SK-N-SH treated with all-trans-retinoic acid at 6 μM for 48 hours (cell line): ENCODE data around the gene SPTBN4.

Experiments
- ATAC-seq: fragments of 200-7000 bp; cut with Tn5 transposase; 3 replicates; pipeline ENCODE4 v1.9.1; 2020; ENCODE audit warnings: mild to moderate bottlenecking, moderate library complexity
- BACH2 ChIP-seq: fragments of 250-450 bp; sonication (Bioruptor Pico); IDR thresholded peaks from 2 replicates; pipeline ENCODE4 v1.9.0; 2021; ENCODE audit warnings: mild to moderate bottlenecking, borderline replicate concordance
- CSRNP3 ChIP-seq: fragments of 250-450 bp; sonication (Bioruptor Pico); IDR thresholded peaks from 2 replicates; pipeline ENCODE4 v1.5.1; 2021; ENCODE audit warnings: mild to moderate bottlenecking, moderate library complexity
- ESRRG ChIP-seq: fragments of 250-450 bp; sonication (Bioruptor Pico); IDR thresholded peaks from 2 replicates; pipeline ENCODE4 v1.6.1; 2021; ENCODE audit warnings: mild to moderate bottlenecking
- ISL1 ChIP-seq: fragments of 250-450 bp; sonication (Bioruptor Pico); IDR thresholded peaks from 2 replicates; pipeline ENCODE4 v2.1.2; 2022; ENCODE audit warnings: mild to moderate bottlenecking, moderate library complexity
- OSR1 ChIP-seq: fragments of 250-450 bp; sonication (Bioruptor Pico); IDR thresholded peaks from 2 replicates; pipeline ENCODE4 v1.8.0; 2022; ENCODE audit warnings: moderate library complexity, mild to moderate bottlenecking, inconsistent platforms
- PPARA ChIP-seq: fragments of 250-450 bp; sonication (Bioruptor Pico); IDR thresholded peaks from 2 replicates; pipeline ENCODE4 v1.5.0; 2020; ENCODE audit warnings: mild to moderate bottlenecking, borderline replicate concordance
- RARB ChIP-seq: fragments of 250-450 bp; sonication (Bioruptor Pico); IDR thresholded peaks from 2 replicates; pipeline ENCODE4 v1.8.0; 2021; ENCODE audit warnings: mild to moderate bottlenecking, moderate library complexity
- TOX ChIP-seq: fragments of 250-450 bp; sonication (Bioruptor Pico); IDR thresholded peaks from 2 replicates; pipeline ENCODE4 v1.8.0; 2021; ENCODE audit warnings: mild to moderate bottlenecking, moderate library complexity, borderline replicate concordance
- ZC3H10 ChIP-seq: fragments of 250-450 bp; sonication (Bioruptor Pico); IDR thresholded peaks from 2 replicates; pipeline ENCODE4 v1.5.1; 2021; ENCODE audit warnings: mild to moderate bottlenecking, moderate library complexity
- ZNF565 ChIP-seq: fragments of 450-650 bp; formaldehyde crosslinking; conservative IDR thresholded peaks from 2 replicates; pipeline ENCODE4 v1.5.0; 2020; ENCODE audit warnings: low read depth, mild to moderate bottlenecking, moderate library complexity
- ZNF70 ChIP-seq: fragments of 450-650 bp; formaldehyde crosslinking; IDR thresholded peaks from 2 replicates; pipeline ENCODE4 v1.5.0; 2020; ENCODE audit warnings: mild to moderate bottlenecking, moderate library complexity
- ZNF8 ChIP-seq: fragments of 450-650 bp; formaldehyde crosslinking; IDR thresholded peaks from 2 replicates; pipeline ENCODE4 v1.5.0; 2020; ENCODE audit warnings: mild to moderate bottlenecking, moderate library complexity
- TF ChIP-seq, protein P1 (sequence below): fragments of 250-450 bp; sonication (Bioruptor Pico); IDR thresholded peaks from 2 replicates; pipeline ENCODE4 v1.8.0; 2021; ENCODE audit warnings: low read depth, mild to moderate bottlenecking, moderate library complexity, borderline replicate concordance
- TF ChIP-seq, protein P2 (sequence below): fragments of 250-450 bp; sonication (Bioruptor Pico); IDR thresholded peaks from 2 replicates; pipeline ENCODE4 v1.5.0; 2020; ENCODE audit warnings: mild to moderate bottlenecking, moderate library complexity
- TF ChIP-seq, protein P3 (sequence below): fragments of 250-450 bp; sonication (Bioruptor Pico); IDR thresholded peaks from 2 replicates; pipeline ENCODE4 v1.8.0; 2020; ENCODE audit warnings: mild to moderate bottlenecking, moderate library complexity, borderline replicate concordance
- TF ChIP-seq, protein P4 (sequence below): fragments of 250-450 bp; sonication (Bioruptor Pico); IDR thresholded peaks from 2 replicates; pipeline ENCODE4 v1.5.1; 2020; ENCODE audit warnings: low read depth, mild to moderate bottlenecking, moderate library complexity

Gene SPTBN4

DNA sequence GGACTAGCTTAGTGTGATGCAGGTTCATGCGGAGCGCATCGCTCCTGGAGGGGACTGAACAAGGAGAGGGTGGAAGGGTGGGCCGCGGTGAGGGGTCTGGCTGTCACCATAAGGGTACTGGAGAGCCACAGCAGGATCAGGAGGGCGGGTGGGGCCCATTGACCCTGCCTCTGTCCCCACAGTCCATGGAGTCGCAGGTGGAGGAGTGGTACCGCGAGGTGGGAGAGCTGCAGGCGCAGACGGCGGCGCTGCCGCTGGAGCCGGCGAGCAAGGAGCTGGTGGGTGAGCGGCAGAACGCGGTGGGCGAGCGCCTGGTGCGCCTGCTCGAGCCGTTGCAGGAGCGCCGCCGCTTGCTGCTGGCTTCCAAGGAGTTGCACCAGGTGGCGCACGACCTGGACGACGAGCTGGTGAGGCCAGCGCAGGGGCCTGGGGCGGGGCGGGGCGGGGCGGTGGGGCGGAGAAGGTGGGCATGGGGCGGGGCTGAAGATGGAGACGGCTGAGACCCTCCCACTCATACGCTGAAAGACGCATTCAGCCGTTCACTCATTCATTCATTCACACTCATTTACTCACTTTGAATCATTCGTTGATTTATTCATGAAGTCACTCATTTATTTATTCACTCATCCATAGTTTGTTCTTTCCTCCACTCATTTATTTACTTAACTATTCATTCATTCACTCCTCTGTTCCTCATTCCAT lies 82.4 kb downstream of the SPTBN4 start:
- peak; percentile 99 for ATAC-seq
- TF ChIP-seq, protein P1, sequence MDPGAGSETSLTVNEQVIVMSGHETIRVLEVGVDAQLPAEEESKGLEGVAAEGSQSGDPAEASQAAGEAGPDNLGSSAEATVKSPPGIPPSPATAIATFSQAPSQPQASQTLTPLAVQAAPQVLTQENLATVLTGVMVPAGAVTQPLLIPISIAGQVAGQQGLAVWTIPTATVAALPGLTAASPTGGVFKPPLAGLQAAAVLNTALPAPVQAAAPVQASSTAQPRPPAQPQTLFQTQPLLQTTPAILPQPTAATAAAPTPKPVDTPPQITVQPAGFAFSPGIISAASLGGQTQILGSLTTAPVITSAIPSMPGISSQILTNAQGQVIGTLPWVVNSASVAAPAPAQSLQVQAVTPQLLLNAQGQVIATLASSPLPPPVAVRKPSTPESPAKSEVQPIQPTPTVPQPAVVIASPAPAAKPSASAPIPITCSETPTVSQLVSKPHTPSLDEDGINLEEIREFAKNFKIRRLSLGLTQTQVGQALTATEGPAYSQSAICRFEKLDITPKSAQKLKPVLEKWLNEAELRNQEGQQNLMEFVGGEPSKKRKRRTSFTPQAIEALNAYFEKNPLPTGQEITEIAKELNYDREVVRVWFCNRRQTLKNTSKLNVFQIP (CRISPR knock-in tag) = no peak
- TF ChIP-seq PPARA (CRISPR knock-in tag) = no peak
- no peak for TF ChIP-seq TOX
- no peak for TF ChIP-seq ZNF565
- no peak for TF ChIP-seq ISL1 (CRISPR knock-in tag)
- TF ChIP-seq ZNF8 (CRISPR knock-in tag) = no peak
- no peak for TF ChIP-seq ZC3H10 (CRISPR knock-in tag)
- no peak for TF ChIP-seq OSR1 (CRISPR knock-in tag)
- TF ChIP-seq BACH2 (CRISPR knock-in tag) = no peak
- TF ChIP-seq, protein P2, sequence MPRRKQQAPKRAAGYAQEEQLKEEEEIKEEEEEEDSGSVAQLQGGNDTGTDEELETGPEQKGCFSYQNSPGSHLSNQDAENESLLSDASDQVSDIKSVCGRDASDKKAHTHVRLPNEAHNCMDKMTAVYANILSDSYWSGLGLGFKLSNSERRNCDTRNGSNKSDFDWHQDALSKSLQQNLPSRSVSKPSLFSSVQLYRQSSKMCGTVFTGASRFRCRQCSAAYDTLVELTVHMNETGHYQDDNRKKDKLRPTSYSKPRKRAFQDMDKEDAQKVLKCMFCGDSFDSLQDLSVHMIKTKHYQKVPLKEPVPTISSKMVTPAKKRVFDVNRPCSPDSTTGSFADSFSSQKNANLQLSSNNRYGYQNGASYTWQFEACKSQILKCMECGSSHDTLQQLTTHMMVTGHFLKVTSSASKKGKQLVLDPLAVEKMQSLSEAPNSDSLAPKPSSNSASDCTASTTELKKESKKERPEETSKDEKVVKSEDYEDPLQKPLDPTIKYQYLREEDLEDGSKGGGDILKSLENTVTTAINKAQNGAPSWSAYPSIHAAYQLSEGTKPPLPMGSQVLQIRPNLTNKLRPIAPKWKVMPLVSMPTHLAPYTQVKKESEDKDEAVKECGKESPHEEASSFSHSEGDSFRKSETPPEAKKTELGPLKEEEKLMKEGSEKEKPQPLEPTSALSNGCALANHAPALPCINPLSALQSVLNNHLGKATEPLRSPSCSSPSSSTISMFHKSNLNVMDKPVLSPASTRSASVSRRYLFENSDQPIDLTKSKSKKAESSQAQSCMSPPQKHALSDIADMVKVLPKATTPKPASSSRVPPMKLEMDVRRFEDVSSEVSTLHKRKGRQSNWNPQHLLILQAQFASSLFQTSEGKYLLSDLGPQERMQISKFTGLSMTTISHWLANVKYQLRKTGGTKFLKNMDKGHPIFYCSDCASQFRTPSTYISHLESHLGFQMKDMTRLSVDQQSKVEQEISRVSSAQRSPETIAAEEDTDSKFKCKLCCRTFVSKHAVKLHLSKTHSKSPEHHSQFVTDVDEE (CRISPR knock-in tag) = no peak
- no peak for TF ChIP-seq ESRRG (CRISPR knock-in tag)
- TF ChIP-seq RARB (CRISPR knock-in tag) = no peak

GRCh38 chr19:40550951-40551350 lies 84.2 kb downstream of the SPTBN4 start:
- TF ChIP-seq, protein P3, sequence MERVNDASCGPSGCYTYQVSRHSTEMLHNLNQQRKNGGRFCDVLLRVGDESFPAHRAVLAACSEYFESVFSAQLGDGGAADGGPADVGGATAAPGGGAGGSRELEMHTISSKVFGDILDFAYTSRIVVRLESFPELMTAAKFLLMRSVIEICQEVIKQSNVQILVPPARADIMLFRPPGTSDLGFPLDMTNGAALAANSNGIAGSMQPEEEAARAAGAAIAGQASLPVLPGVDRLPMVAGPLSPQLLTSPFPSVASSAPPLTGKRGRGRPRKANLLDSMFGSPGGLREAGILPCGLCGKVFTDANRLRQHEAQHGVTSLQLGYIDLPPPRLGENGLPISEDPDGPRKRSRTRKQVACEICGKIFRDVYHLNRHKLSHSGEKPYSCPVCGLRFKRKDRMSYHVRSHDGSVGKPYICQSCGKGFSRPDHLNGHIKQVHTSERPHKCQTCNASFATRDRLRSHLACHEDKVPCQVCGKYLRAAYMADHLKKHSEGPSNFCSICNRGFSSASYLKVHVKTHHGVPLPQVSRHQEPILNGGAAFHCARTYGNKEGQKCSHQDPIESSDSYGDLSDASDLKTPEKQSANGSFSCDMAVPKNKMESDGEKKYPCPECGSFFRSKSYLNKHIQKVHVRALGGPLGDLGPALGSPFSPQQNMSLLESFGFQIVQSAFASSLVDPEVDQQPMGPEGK (CRISPR knock-in tag) = no peak
- TF ChIP-seq ZNF8 (CRISPR knock-in tag) (no peak), ZC3H10 (CRISPR knock-in tag) (no peak), ZNF70 (no peak), CSRNP3 (CRISPR knock-in tag) (no peak)
- ATAC-seq = no peak

- no peak for ATAC-seq
- no peak for TF ChIP-seq ESRRG (CRISPR knock-in tag)
- no peak for TF ChIP-seq RARB (CRISPR knock-in tag)
- TF ChIP-seq, protein P4, sequence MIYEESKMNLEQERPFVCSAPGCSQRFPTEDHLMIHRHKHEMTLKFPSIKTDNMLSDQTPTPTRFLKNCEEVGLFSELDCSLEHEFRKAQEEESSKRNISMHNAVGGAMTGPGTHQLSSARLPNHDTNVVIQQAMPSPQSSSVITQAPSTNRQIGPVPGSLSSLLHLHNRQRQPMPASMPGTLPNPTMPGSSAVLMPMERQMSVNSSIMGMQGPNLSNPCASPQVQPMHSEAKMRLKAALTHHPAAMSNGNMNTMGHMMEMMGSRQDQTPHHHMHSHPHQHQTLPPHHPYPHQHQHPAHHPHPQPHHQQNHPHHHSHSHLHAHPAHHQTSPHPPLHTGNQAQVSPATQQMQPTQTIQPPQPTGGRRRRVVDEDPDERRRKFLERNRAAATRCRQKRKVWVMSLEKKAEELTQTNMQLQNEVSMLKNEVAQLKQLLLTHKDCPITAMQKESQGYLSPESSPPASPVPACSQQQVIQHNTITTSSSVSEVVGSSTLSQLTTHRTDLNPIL (CRISPR knock-in tag) = no peak
- TF ChIP-seq, protein P3 (CRISPR knock-in tag) = no peak
- no peak for TF ChIP-seq ZNF8 (CRISPR knock-in tag)
Observed at GRCh38 chr19:40552848-40553247, 86.0 kb downstream of the SPTBN4 start.
